Measurements from ENCODE around the gene NEU4.
A peak's percentile ranks its signal among the peaks of the same experiment; 100 is the strongest.
"Not testable (repeated sequence)": the region's sequence is repeated elsewhere in the genome, so short reads cannot be mapped to it uniquely, and the experiment has no call there.

The NEU4 gene

DNA sequence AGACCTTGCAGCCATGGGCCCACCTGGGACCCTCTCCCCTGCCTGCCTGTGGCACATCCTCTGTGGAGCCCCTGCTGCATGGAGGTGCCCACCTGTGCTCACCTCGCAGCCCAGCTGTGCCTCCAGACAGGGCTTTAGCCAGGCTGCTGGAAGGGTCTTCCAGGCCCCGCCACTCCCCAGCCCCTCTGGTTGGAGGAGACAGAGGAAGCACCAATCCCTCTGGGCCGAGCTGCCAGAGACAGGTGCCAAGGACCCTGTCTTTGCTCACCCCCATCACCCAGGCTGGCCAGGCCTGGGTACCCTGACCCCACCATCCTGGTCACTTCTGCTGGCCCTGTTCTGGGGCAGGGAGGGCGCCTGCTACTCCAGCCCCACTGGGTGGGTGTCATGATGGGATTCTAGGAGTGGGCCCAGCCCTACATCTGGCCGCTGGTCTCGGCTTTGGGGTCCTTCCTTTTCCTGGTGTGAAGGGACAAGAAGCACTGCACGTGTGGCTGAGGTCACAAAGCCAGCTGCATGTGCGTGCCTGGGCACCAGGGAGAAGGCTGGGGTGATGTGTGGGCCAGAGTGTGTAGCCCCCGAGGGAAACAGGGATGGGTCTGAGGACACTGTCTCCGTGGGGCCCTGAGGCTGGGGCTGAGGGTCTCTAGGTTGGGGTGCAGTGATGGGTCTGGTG lies 9.3 kb upstream of the NEU4 start:
- DNase-seq (ENCODE audit: low spot score) = no peak

DNA sequence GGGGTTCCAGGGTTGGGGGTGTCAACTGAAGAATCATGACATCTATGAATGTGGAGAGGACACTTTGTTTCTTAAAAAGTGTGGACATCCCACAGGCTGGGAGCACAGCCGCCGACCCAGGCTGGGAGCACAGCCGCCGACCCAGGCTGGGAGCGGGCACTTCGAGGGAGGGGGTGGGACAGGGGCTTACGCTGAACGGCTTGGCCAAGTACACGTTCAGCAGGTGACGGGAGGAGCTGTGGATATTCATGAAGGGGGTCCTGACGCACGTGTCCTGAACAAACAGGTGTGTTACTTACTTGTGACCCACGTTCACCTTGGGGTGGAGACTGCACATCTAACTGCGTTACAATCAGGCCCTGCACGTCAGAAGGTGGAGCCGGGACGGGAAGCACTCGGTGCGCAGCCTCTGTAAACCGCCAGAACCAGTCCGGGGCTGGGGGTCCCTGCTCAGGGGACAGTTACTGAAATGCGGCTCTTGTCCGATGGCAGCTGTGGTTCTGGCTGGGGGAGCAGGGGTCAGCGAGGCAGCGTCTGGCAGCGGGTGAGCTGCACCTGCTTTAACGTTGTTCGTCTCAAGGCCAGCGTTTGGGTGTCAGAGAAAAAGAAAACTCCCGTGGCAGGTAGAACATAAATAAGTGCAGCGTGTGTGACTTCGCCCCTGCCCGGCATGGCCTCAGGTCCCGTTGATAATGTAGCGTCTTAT lies 8.6 kb upstream of the NEU4 start:
- DNase-seq (ENCODE audit: low spot score) = not testable (repeated sequence)

DNA sequence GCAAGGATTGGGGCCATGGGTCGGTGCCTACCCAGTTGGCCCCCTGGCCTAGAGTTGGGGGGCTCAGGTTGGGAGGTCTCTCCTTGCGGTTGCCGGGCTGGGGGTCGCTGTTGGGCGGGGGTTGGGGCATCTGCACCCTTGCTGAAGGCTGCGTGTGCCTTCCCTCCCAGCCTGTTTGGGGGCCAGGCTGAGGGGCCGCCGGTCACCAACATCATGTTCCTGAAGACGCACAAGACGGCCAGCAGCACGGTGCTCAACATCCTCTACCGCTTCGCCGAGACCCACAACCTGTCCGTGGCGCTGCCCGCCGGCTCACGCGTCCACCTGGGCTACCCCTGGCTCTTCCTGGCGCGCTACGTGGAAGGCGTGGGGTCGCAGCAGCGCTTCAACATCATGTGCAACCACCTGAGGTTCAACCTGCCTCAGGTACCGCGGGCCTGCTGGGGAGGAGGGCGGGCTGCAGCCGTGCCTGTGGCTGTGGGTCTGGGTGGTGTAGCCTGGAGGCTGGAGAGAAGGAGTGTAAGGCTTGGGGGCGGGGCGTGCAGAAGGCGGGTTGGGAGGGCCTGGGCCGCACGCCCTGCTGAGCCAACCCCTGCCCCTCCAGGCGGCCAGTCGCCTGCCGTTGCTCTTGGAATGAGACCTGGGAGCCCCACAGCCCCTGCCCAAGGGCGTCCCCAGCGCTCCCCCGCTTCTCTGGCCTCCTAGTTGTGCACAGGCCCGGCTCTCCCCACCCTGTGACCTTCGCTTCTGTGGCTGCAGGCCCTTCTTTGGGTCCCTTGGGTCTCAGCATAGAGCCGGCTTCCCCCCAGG lies 7.2 kb upstream of the NEU4 start:
- no peak for DNase-seq (ENCODE audit: low spot score)

DNA sequence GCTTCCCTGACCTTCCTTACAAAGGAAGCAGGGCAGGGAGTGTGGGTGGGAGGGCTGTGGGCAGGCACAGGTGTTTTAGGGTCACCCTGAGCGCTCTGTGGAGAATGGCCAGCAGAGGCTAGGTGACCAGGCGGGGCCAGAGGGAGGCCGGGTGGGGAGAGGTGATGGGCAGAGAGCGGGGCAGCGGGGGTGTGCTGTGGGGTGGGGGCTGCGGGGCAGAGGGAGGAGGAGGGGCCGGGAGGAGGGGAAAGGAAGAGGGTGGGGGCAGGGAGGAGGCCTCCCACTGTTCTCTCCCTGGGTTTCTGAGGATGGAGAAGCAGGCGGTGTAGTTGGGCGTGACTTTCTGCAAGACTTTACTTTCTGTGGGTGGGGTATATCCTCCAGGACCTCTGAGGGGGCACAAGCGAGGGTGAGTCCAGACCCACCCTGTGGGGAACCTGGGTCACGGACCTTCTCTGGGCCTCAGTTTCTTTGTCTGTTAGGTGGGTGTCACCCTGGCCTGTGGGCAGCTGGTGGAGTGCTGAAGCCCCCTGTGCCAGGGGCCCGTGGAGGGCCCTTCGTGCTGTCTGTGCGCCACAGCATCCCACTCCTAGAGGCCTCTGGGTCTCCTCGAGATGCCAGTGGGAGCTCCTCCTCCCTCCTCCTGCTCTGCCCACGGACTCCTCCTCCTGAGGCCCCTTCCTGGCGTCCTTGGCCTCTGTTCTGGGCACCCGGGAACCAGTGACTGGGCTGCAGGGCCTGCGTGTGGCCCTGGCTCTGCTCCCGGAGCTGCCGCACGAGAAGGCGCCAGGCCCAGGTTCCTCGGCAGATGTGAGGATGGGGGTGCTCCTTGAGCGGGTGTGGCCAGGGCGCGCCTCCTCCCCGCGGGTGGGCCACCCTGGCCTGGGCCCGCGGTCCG lies 6.3 kb upstream of the NEU4 start:
- DNase-seq (ENCODE audit: low spot score) = no peak

DNA sequence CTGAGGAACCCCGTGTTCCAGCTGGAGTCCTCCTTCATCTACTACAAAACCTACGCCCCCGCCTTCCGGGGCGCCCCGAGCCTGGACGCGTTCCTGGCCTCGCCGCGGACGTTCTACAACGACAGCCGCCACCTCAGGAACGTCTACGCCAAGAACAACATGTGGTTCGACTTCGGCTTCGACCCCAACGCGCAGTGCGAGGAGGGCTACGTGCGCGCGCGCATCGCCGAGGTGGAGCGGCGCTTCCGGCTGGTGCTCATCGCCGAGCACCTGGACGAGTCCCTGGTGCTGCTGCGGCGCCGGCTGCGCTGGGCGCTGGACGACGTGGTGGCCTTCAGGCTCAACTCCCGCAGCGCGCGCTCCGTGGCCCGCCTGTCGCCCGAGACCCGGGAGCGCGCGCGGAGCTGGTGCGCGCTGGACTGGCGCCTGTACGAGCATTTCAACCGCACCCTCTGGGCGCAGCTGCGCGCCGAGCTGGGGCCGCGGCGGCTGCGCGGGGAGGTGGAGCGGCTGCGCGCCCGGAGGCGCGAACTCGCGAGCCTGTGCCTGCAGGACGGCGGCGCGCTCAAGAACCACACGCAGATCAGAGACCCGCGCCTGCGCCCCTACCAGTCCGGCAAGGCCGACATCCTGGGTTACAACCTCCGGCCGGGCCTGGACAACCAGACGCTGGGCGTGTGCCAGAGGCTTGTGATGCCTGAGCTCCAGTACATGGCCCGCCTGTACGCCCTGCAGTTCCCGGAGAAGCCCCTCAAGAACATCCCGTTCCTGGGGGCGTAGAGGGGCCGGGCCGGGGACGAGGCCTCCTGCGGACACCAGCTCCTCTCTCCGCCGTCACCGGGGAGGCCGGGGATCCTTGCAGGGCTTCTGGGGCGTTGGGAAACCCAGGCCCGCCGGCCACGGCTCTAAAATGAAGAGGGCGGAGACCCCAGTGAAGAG lies 5.3 kb upstream of the NEU4 start:
- peak; percentile 68 for DNase-seq (ENCODE audit: low spot score)

DNA sequence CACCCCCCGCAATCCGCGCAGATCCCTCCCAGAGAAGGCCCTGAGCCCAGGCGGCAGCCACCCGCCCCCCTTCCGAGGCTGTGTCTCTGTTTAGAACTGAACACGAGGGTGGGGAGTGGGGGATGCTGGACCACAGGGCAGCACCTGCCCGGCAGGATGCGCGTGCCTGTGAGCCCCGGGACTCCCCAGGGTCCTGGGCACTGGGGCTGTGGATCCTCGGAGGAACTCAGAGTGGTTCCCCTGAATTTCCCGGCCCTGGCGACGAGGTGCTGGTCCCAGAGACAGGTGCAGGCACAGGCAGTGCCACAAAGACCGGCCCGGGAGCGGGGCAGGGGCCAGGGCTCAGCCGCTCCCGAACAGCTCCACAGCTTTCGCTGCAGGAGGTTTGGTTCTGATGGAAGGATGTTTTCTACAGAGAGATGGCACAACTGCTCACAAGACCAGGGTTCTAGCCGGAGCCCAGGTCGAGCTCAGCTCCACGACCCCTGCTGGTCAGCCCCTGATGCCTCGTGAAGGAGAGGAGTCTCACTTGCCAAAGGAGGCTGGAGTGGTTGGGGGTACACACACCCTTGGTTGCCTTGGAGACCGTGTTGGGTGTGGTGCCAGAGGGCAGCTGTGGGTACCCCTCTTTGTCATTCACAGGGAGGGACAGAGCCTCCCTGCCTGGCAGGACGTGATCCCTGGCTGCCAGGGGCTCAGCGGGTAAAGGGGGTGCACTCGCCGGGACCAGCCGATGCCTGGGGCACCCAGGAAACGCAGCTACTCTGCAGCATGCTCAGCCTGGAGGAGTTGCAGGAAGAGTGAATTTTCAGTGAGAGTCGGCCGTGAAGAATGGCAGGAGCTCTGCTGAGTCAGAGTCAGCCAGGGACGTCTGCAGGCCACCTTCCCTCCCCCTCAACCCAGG lies 4.4 kb upstream of the NEU4 start:
- DNase-seq (ENCODE audit: low spot score) = no peak

DNA sequence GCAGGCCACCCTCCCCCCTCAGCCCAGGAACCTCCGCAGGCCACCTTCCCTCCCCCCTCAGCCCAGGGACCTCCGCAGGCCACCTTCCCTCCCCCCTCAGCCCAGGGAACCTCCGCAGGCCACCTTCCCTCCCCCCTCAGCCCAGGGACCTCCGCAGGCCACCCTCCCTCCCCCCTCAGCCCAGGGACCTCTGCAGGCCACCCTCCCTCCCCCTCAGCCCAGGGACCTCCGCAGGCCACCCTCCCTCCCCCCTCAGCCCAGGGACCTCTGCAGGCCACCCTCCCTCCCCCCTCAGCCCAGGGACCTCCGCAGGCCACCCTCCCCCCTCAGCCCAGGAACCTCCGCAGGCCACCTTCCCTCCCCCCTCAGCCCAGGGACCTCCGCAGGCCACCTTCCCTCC lies 2.8 kb upstream of the NEU4 start:
- DNase-seq (ENCODE audit: low spot score) = not testable (repeated sequence)

DNA sequence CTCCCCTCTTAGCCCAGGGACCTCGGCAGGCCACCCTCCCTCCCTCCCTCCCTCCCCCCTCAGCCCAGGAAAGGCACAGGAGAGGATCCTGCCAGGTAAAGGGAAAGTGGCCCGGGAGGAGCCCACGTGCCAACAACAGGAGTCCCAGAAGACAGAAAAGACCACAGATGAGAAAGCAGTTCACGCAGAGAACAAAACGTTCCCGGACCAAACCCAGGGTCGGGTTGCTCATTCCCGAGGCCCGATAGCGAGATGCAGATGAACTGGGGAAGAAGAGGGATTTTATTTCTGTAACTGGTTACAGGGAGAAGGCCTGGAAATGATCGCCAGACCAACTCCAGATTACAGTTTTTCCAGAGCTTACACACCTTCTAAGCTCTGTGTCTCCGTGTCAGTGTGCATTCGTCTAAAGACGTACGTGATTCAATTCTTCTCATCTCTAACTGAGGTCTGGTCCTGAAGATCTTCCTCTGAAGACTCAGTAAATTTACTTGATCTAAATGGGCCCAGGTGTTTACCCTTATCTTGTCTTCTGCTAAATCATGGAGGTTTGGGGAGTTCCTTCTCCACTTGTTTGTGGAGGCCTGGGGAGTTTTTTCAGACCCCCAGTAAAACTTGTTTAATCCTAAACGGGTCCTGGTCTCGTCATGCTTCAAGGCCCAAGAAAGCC lies 807 bp upstream of the NEU4 start:
- no peak for DNase-seq (ENCODE audit: low spot score)

DNA sequence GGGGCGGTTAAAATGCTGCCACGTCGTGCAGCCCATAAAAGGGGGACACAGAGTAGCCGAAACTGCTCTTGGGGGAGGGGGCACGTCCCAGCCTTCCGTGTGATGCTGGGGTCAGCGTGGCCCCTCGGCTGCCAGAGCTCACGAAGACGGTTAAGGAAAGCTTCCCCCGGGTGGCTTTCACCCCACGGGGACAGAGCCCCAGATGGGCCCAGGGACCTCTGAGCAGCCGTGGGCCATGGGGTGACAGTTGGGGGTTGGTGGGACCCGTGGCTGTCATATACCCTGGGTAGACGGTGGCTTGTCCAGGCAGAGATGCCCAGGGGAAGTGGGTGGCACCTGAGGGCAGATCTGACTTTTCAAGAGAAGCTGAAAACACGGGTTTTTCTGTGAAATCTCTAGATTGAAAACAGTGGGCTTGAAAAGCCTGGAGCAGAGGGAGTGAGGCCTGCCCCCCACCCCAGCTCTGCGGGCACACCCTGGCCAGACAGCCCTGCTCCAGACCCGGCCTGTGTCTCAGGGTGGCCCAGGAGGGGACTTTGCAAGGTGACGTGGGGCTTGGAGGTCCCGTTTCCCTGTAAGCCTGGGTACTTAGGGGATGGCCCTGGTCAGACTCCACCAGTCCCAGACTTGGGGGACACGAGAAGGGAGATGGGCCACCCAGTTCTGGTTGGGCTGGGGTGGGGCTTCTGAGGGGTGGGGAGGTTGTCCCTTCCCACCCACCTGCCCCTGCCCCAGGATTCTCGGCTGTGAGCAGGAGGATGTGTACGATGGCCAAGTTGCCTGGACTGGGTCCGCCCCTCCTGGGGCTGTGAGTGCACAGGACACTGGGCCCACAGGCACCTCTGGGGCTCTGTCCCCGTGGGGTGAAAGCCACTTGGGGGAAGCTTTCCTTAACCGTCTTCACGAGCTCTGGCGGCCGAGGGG lies 652 bp downstream of the NEU4 start:
- DNase-seq (ENCODE audit: low spot score) = no peak

DNA sequence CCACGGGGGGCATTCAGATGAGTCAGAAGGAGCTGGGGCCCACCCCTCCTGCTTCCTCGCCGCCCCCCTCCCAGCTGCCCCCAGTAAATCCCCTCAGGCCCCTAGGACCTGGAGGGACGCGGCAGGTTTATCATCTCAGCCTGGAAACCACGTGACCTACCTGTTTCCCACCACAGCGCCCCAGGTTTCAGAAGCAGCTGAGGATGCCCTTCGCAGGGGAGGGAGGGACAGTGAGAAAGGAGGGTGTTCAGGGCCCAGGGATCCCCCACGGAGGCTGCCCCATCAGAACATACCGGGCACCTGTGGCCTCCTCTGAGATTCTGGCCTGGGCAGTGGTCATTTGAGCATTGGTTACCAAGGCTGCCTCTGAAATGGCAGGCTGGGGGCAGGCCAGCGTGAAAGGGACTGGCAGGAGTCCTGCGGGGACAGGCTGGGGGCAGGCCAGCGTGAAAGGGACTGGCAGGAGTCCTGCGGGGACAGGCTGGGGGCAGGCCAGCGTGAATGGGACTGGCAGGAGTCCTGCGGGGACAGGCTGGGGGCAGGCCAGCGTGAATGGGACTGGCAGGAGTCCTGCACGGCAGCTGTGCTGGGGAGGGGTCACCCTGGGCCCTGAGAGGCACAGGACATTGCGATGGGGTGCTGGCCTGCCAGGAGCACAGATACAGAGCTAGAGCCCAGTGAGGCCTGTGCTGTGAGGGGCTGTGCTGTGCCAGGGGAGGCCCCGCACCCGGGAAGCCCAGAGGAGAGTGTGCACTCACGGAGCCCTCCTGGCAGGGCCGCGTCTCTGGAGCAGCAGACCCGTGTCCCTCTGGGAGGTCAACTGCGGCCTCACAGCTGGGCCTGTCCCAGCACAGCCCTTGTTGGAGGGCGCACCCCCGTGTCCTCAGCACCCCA lies 1.6 kb downstream of the NEU4 start:
- DNase-seq (ENCODE audit: low spot score) = peak; percentile 55

DNA sequence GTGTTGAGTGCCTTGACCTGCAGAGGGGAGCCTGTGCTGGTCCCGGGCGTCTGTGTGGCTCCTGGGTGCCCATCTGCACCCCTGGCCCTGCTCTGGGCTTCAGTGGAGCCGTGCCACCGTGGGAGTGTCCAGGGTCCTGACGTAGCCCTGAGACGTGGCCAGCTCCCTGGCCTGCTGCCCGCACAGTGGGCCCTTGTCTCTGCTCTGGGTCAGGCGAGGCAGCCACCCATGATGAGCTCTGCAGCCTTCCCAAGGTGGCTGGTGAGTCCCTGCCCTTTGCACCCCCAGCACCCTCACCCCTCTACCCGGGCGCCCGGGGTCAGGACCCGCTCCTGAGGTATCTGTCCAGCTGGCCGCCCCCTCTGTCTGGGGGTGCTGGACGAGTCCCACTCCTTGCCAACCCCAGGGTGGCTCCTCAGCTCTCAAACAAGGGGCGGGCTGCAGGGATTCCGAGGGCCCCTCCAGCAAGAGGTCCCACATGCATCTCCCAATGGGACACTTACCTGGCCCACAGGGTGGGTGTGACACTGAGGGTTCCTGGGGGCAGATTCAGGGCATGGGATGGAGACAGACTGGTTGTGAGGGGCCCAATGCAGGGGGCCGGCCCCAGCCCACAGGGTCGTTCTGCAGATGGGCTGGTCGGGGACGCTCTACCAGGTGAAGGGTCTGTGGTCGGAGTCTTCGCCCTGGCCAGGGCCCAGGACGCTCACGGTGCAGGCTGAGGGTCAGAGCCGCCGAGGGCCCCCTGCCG lies 2.4 kb downstream of the NEU4 start:
- DNase-seq (ENCODE audit: low spot score) = peak; percentile 69

DNA sequence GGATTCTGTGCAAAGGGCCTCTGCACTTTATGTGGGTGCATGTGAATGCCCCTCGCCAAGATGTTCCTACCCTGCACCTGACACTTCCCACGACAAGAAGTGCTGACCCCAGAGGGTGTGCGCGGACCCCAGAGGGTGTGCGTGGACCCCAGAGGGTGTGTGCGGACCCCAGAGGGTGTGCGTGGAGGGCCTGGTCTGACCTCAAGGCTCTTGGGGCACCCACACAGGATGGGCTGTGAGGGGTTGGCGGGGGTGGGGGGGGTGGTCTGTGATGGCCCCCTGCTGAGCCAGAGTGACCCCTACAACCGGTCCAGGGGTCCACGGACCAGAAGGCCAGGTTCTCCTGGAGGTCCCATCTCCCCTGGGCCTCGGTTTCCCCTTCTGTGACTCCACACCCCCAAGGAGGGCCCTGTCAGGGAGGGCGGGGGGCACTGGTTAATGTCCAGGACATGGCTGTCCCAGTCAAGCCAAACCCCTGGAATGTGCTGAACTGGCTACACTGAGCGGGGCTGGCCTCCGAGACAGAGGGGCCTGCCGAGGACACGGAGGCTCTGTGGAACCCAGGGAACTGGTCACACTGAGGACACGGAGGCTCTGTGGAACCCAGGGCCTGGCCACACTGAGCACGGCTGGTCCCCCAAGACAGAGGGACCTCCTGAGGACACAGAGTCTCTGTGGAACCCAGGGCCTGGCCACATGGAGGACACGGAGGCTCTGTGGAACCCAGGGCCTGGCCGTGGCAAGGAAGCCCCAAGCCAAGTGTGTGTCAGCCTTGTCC lies 3.1 kb downstream of the NEU4 start:
- DNase-seq (ENCODE audit: low spot score) = no peak

DNA sequence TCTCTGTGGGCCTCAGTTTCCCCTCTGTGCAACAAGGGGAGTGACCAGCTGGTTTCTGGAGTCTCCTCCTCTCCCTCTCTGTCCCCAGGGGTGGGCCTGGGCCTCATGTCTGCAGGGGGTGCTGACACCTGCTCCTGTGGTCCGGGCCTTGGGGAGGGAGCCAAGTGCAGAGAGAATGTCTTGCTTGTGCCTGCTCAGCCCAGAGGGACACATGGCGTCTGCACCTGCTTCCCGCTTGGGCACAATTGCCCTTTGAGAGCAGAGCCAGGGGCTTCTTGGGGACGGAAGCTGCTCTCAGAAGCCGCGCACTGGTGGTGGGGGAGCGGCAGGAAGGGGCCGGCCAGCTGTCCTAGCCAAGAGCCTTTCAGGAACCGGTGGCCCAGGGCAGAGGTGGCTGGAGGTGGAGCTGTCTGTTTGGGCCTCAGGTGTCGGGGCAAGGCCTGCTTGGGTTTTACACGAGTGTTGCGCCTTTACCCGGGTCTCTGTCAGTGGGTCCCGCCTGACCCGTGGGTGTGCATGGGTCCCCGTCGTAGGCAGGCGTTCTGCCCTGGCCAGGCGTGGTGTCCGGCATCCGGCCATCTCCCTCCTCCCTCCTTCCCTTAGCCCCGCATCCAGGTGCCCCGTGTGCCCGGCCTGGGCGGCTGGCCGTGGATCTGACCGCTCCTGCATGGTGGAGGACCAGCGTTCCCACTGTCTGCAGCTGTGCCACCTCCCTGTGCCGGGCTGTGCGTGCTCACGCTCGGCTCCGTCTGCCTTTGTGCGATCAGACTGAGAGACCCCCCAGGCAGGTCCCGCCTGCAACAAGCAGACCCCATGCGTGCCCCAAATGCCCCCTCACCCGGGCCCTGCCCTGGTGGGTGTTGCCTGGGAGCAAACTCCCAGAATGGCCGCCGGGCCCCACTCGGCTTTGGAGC lies 4.0 kb downstream of the NEU4 start:
- peak; percentile 34 for DNase-seq (ENCODE audit: low spot score)

DNA sequence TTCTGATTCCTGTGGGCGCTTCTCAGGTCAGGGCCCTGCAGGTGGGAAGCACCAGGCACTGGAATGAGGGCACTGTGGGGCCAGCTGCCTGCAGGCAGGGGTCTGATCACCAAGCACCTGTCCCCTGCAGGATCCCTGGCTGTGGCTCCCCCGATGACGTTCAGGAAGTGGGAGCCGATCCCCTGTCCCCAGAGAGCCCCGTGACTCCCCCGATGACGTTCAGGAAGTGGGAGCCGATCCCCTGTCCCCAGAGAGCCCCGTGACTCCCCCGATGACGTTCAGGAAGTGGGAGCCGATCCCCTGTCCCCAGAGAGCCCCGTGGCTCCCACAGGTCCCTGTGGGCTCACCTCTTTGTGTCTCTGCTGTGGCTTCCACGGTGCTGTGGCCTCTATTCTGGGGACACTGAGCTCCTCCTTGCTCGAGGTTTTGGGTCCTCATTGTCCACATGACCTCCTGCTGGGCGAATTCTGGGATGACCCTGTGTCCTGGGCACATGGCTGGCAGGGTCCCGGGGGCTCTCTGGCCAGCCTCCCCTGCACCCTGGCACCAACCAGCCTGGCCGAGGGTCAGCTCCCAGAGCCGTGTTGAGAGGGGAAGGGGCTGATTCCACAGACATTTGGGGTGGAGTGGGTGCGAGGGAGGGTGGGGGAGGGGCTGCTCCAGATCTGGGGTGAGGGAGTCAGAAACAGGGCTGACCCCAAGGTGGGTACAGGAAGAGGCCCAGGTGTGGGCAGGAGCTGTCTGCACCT lies 4.8 kb downstream of the NEU4 start:
- no peak for DNase-seq (ENCODE audit: low spot score)
